ENCODE measurements around the gene ASPHD2. TPM values are rescaled to one million over a fixed set of nuclear protein-coding genes. Genes with fewer than 3 reads are reported as not detected.
A peak's percentile ranks its signal among the peaks of the same experiment; 100 is the strongest.

ASPHD2 gene
- total and polyA plus RNA-seq, 2 of the 13 experiments (the other 11 are each of a cell fraction or from before 2014, with no cell fraction given) = 0.04 TPM

GRCh38 chr22:26479792-26480610 lies 50.9 kb downstream of the ASPHD2 start (continued):
- TF ChIP-seq NFRKB (IDR thresholded peaks at IDR 0.05) (no peak), ZNF772 (CRISPR knock-in tag; IDR thresholded peaks at IDR 0.05) (0 out of 2 replicates have a peak, but pooled peaks have one; percentile 21), DDIT3 (CRISPR knock-in tag; IDR thresholded peaks at IDR 0.05) (no peak), KAT8 (CRISPR knock-in tag; IDR thresholded peaks at IDR 0.05) (no peak; the same call in none of the 2 replicates), SCMH1 (CRISPR knock-in tag; IDR thresholded peaks at IDR 0.05; ENCODE audit: borderline replicate concordance) (no peak), SETDB1 (CRISPR knock-in tag; IDR thresholded peaks at IDR 0.05; ENCODE audit: borderline replicate concordance) (no peak), SATB2 (CRISPR knock-in tag; IDR thresholded peaks at IDR 0.05) (no peak), KDM5B (CRISPR knock-in tag; IDR thresholded peaks at IDR 0.05; ENCODE audit: borderline replicate concordance) (no peak), TRIM22 (IDR thresholded peaks at IDR 0.05) (no peak), IRF1 (CRISPR knock-in tag; IDR thresholded peaks at IDR 0.05; ENCODE audit: low read depth) (no peak), PHF8 (CRISPR knock-in tag; IDR thresholded peaks at IDR 0.05) (peak; percentile 30; the same call in 1 of the 2 replicates), MIER2 (CRISPR knock-in tag; IDR thresholded peaks at IDR 0.05) (no peak), ZFX (CRISPR knock-in tag; IDR thresholded peaks at IDR 0.05; ENCODE audit: low read depth) (peak; percentile 68), RBFOX2 (IDR thresholded peaks at IDR 0.05; ENCODE audit: low read depth, low read length) (peak; percentile 60; the same call in 1 of the 2 replicates), GATAD2A (CRISPR knock-in tag; IDR thresholded peaks at IDR 0.05) (0 out of 2 replicates have a peak, but pooled peaks have one; percentile 39), ZNF362 (CRISPR knock-in tag; IDR thresholded peaks at IDR 0.05; ENCODE audit: borderline replicate concordance) (0 out of 2 replicates have a peak, but pooled peaks have one; percentile 36), ZFP62 (CRISPR knock-in tag; IDR thresholded peaks at IDR 0.05) (no peak), CHD4 (IDR thresholded peaks at IDR 0.05; ENCODE audit: borderline replicate concordance, low read length) (no peak), STAG1 (CRISPR knock-in tag; IDR thresholded peaks at IDR 0.05) (no peak), ARID2 (CRISPR knock-in tag; IDR thresholded peaks at IDR 0.05; ENCODE audit: borderline replicate concordance) (no peak), TEAD2 (CRISPR knock-in tag; IDR thresholded peaks at IDR 0.05) (no peak), ZNF7 (CRISPR knock-in tag; IDR thresholded peaks at IDR 0.05) (no peak), ZNF33A (CRISPR knock-in tag; IDR thresholded peaks at IDR 0.05; ENCODE audit: borderline replicate concordance) (no peak), ZNF615 (CRISPR knock-in tag; IDR thresholded peaks at IDR 0.05; ENCODE audit: borderline replicate concordance) (no peak), SOX13 (IDR thresholded peaks at IDR 0.05) (no peak), SOX13 (CRISPR knock-in tag; conservative IDR thresholded peaks at IDR 0.05 in 1 of 2, IDR thresholded peaks at IDR 0.05 in 1 of 2) (peak in 1 of 2 experiments; percentile 34; a peak in 1 of 4 replicates), ZKSCAN1 (IDR thresholded peaks at IDR 0.05; ENCODE audit: low read length) (no peak), HNF4G (IDR thresholded peaks at IDR 0.05; ENCODE audit: borderline replicate concordance, low read depth, low read length) (peak; percentile 38; the same call in 1 of the 2 replicates), HNF4G (CRISPR knock-in tag; IDR thresholded peaks at IDR 0.05; ENCODE audit: borderline replicate concordance, low read depth) (no peak)

Data from HepG2 (cell line).